Lower leg skin (tissue), 3 donors: ENCODE results near the gene PTPN3.

Source experiments
- CTCF ChIP-seq, 3 donors: fragments of 450-650 bp; IDR thresholded peaks; one replicate each; pipeline ENCODE4 v1.5.1; 2016; ENCODE audit warnings: antibody characterized with exemption in 3 of 3, mild to moderate bottlenecking in 3 of 3, moderate library complexity in 2 of 3
- POLR2A ChIP-seq, 2 donors: fragments of 450-650 bp; IDR thresholded peaks; one replicate each; pipeline ENCODE4 v1.6.1; 2016 to 2017; ENCODE audit warnings: antibody characterized with exemption in 2 of 2, mild to moderate bottlenecking in 1 of 2, moderate library complexity in 1 of 2

GRCh38 chr9:109474944-109475343, 23.2 kb downstream of the PTPN3 start:
- TF ChIP-seq CTCF (IDR thresholded peaks at IDR 0.05) (no peak), POLR2A (IDR thresholded peaks at IDR 0.05) (no peak)
